ENCODE data around the gene SNRPE.

DNA sequence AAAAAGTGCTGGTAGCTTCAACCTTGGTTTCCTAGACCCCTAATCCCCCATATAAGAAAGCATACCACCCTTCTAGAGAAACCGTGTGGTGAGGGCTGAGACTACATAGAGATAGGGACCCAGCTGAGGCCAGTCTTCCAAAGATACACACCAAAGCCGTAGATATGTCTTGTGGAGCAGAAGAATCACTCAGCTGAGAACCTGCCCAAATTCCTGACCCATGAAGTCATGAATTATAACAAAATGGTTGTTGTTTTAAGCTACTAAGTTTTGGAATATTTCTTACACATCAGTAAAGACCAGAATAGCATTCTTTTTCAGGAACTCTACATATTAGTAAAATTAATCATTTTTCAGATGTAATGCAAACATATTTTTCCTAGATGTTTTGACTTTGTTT is 3.3 kb upstream of the SNRPE start:
- TF ChIP-seq JUND (IDR thresholded peaks at IDR 0.05; ENCODE audit: borderline replicate concordance, low read depth, low read length) (no peak), JUND (tag; IDR thresholded peaks at IDR 0.05; ENCODE audit: borderline replicate concordance, low read depth, low read length) (no peak), TEAD1 (CRISPR knock-in tag; IDR thresholded peaks at IDR 0.05) (0 out of 4 replicates have a peak, but pooled peaks of 1 of the 2 experiments have one; percentile 18), ZNF143 (CRISPR knock-in tag; IDR thresholded peaks at IDR 0.05) (no peak), YY1 (IDR thresholded peaks at IDR 0.05; ENCODE audit: borderline replicate concordance in 1 of 3, control insufficient read depth in 1 of 3, extremely low read depth in 1 of 3, insufficient read depth in 3 of 3, insufficient read length in 1 of 3, insufficient replicate concordance in 2 of 3, low read depth in 1 of 3, low read length in 2 of 3) (no peak), NFRKB (IDR thresholded peaks at IDR 0.05; ENCODE audit: low read depth) (no peak), NONO (IDR thresholded peaks at IDR 0.05; ENCODE audit: low read depth in 2 of 2, low read length in 1 of 2) (no peak), RBFOX2 (IDR thresholded peaks at IDR 0.05; ENCODE audit: low read depth, low read length) (no peak), SMAD1 (IDR thresholded peaks at IDR 0.05; ENCODE audit: low read depth, low read length, partially characterized antibody) (no peak)
- TF ChIP-seq, protein P1, sequence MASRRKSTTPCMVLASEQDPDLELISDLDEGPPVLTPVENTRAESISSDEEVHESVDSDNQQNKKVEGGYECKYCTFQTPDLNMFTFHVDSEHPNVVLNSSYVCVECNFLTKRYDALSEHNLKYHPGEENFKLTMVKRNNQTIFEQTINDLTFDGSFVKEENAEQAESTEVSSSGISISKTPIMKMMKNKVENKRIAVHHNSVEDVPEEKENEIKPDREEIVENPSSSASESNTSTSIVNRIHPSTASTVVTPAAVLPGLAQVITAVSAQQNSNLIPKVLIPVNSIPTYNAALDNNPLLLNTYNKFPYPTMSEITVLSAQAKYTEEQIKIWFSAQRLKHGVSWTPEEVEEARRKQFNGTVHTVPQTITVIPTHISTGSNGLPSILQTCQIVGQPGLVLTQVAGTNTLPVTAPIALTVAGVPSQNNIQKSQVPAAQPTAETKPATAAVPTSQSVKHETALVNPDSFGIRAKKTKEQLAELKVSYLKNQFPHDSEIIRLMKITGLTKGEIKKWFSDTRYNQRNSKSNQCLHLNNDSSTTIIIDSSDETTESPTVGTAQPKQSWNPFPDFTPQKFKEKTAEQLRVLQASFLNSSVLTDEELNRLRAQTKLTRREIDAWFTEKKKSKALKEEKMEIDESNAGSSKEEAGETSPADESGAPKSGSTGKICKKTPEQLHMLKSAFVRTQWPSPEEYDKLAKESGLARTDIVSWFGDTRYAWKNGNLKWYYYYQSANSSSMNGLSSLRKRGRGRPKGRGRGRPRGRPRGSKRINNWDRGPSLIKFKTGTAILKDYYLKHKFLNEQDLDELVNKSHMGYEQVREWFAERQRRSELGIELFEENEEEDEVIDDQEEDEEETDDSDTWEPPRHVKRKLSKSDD (conservative IDR thresholded peaks at IDR 0.05; ENCODE audit: low read length): no peak
- TF ChIP-seq, protein P2, sequence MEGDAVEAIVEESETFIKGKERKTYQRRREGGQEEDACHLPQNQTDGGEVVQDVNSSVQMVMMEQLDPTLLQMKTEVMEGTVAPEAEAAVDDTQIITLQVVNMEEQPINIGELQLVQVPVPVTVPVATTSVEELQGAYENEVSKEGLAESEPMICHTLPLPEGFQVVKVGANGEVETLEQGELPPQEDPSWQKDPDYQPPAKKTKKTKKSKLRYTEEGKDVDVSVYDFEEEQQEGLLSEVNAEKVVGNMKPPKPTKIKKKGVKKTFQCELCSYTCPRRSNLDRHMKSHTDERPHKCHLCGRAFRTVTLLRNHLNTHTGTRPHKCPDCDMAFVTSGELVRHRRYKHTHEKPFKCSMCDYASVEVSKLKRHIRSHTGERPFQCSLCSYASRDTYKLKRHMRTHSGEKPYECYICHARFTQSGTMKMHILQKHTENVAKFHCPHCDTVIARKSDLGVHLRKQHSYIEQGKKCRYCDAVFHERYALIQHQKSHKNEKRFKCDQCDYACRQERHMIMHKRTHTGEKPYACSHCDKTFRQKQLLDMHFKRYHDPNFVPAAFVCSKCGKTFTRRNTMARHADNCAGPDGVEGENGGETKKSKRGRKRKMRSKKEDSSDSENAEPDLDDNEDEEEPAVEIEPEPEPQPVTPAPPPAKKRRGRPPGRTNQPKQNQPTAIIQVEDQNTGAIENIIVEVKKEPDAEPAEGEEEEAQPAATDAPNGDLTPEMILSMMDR (IDR thresholded peaks at IDR 0.05 in 2 of 3, conservative IDR thresholded peaks at IDR 0.05 in 1 of 3; ENCODE audit: insufficient read depth in 2 of 3, low read depth in 1 of 3, low read length in 3 of 3): no peak
- TF ChIP-seq, protein P3, sequence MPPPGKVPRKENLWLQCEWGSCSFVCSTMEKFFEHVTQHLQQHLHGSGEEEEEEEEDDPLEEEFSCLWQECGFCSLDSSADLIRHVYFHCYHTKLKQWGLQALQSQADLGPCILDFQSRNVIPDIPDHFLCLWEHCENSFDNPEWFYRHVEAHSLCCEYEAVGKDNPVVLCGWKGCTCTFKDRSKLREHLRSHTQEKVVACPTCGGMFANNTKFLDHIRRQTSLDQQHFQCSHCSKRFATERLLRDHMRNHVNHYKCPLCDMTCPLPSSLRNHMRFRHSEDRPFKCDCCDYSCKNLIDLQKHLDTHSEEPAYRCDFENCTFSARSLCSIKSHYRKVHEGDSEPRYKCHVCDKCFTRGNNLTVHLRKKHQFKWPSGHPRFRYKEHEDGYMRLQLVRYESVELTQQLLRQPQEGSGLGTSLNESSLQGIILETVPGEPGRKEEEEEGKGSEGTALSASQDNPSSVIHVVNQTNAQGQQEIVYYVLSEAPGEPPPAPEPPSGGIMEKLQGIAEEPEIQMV (tag; conservative IDR thresholded peaks at IDR 0.05; ENCODE audit: low read depth): no peak
- TF ChIP-seq, protein P4, sequence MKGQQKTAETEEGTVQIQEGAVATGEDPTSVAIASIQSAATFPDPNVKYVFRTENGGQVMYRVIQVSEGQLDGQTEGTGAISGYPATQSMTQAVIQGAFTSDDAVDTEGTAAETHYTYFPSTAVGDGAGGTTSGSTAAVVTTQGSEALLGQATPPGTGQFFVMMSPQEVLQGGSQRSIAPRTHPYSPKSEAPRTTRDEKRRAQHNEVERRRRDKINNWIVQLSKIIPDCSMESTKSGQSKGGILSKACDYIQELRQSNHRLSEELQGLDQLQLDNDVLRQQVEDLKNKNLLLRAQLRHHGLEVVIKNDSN (CRISPR knock-in tag; IDR thresholded peaks at IDR 0.05): no peak
- TF ChIP-seq, protein P5, sequence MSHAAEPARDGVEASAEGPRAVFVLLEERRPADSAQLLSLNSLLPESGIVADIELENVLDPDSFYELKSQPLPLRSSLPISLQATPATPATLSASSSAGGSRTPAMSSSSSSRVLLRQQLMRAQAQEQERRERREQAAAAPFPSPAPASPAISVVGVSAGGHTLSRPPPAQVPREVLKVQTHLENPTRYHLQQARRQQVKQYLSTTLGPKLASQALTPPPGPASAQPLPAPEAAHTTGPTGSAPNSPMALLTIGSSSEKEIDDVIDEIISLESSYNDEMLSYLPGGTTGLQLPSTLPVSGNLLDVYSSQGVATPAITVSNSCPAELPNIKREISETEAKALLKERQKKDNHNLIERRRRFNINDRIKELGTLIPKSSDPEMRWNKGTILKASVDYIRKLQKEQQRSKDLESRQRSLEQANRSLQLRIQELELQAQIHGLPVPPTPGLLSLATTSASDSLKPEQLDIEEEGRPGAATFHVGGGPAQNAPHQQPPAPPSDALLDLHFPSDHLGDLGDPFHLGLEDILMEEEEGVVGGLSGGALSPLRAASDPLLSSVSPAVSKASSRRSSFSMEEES (CRISPR knock-in tag; IDR thresholded peaks at IDR 0.05): no peak

Measured in K562 (cell line).